Bronchial epithelial cell (primary cell): Measurements from ENCODE around the gene BUB3. TPM values are rescaled to one million over a fixed set of nuclear protein-coding genes. Genes with fewer than 3 reads are reported as not detected.
A peak's percentile ranks its signal among the peaks of the same experiment; 100 is the strongest.

Experiments used
- DNase-seq: peaks from one replicate; pipeline ENCODE4 v3.0.0-alpha.2; 2010; ENCODE audit warnings: low read depth
- FAIRE-seq: peaks from 2 replicates; lab custom pipeline; 2011; peaks lifted over from hg19 to GRCh38; lab: Jason Lieb, UNC
- H3K27me3 ChIP-seq: 2 replicates; pipeline ENCODE4 v1.5.1; 2011; ENCODE audit warnings: low read length; ENCODE audit not compliant: control insufficient read depth, insufficient read depth
- H3K36me3 ChIP-seq: 2 replicates; pipeline ENCODE4 v1.5.1; 2011; ENCODE audit warnings: low read length; ENCODE audit not compliant: control insufficient read depth, insufficient read depth
- H3K4me3 ChIP-seq: 2 replicates; pipeline ENCODE4 v1.5.1; 2011; ENCODE audit warnings: mild to moderate bottlenecking, low read depth, low read length, control low read depth
- CTCF ChIP-seq: IDR thresholded peaks from 2 replicates; pipeline ENCODE4 v1.5.1; 2011; ENCODE audit warnings: mild to moderate bottlenecking, moderate library complexity, low read length, control low read depth, inconsistent platforms; ENCODE audit not compliant: insufficient read depth, severe bottlenecking
- total RNA-seq: library from RNA; depleted of rRNA; stranded (reverse); fragments of >200 nt; gene quantifications from 2 replicates; pipeline ENCODE4 v1.2.1, GENCODE V29; 2014

Gene BUB3
- total RNA-seq, 1 donor from 2014 or later = 143 TPM

DNA sequence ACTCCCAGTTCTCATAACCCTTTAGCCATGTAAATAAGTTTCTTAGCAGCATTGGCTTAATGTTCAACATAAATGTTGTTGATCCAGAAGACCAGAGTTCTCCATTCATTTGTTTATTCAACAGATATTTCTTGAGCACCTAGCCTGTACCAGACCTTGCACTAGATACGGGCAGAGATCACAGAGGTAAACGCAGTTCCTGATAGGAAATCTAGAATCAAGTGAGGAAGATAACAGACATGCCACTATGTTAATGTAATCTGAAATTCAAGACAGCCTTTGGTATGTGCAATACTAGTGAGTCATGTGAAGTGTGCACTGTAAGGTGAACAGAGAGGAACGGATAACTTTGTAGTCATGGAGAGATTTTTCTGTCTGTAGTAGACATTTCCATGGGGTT lies 3.0 kb downstream of the BUB3 start:
- H3K27me3 ChIP-seq = no peaks in the 10 kb centered on the region
- peak; percentile 87 for DNase-seq
- no peak overlapping the region for H3K4me3 ChIP-seq
- peaks cover 11% of the 10 kb centered on the region for H3K36me3 ChIP-seq
- no peak for TF ChIP-seq CTCF
- peak; percentile 36 for FAIRE-seq

- H3K27me3 ChIP-seq = no peaks in the 10 kb centered on the region
These were observed 4.5 kb downstream of the BUB3 start for GRCh38 chr10:123158682-123159081.

DNA sequence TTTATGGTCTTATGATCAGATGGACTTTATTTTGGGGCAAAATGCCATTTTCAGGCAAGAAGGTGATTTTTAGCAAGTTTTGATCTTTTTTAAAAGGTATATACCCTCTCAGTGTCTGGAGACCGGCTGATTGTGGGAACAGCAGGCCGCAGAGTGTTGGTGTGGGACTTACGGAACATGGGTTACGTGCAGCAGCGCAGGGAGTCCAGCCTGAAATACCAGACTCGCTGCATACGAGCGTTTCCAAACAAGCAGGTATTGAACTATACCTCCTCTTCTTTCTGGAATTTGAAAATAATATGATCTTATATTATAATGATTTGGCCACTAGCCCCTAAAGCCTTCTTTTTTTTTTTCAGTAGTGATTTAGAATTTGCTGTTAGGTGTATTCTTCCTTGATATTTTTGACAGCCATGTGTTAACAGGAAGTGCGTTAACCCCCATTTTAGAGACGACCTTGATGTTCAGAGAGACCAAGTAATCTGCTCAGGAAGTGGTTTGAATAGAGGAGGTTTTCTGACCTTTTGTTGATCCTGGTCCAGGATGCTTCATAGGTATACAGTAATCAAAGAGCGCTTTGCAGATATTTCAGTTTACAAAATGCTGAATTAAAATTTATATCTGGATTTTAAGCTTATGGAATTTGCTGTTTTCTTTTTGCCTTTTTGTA lies 6.2 kb downstream of the BUB3 start:
- H3K27me3 ChIP-seq = no peaks in the 10 kb centered on the region
- no peak overlapping the region for H3K4me3 ChIP-seq
- no peak for DNase-seq
- no peak for FAIRE-seq
- peaks cover 13% of the 10 kb centered on the region for H3K36me3 ChIP-seq
- TF ChIP-seq CTCF = no peak

More at GRCh38 chr10:123158682-123159081, 4.5 kb downstream of the BUB3 start:
- FAIRE-seq = no peak
- Histone ChIP-seq H3K4me3 (no peak overlapping the region), H3K36me3 (peaks cover 13% of the 10 kb centered on the region)
- DNase-seq = no peak
- no peak for TF ChIP-seq CTCF

DNA sequence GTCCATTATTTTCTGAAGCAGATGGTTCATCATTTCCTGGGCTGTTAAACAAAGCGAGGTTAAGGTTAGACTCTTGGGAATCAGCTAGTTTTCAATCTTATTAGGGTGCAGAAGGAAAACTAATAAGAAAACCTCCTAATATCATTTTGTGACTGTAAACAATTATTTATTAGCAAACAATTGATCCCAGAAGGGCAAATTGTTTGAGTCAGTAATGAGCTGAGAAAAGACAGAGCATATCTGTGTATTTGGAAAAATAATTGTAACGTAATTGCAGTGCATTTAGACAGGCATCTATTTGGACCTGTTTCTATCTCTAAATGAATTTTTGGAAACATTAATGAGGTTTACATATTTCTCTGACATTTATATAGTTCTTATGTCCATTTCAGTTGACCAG lies 10.1 kb downstream of the BUB3 start:
- DNase-seq (no peak), FAIRE-seq (no peak)
- Histone ChIP-seq H3K4me3 (no peak overlapping the region), H3K36me3 (peaks cover 7% of the 10 kb centered on the region), H3K27me3 (no peaks in the 10 kb centered on the region)
- TF ChIP-seq CTCF = no peak

- FAIRE-seq (no peak), DNase-seq (no peak)
- H3K4me3 ChIP-seq = no peak overlapping the region
- no peaks in the 10 kb centered on the region for H3K27me3 ChIP-seq
- no peak for TF ChIP-seq CTCF
- peaks cover 5% of the 10 kb centered on the region for H3K36me3 ChIP-seq
These were observed 11.4 kb downstream of the BUB3 start for GRCh38 chr10:123165445-123166072.
